Astrocyte of the cerebellum (primary cell): ENCODE results near the gene NOS1.
"Not testable (repeated sequence)": the region's sequence is repeated elsewhere in the genome, so short reads cannot be mapped to it uniquely, and the experiment has no call there.

Source experiments
- DNase-seq: peaks from one replicate; pipeline ENCODE4 v3.0.0-alpha.2; 2011; ENCODE audit warnings: low read depth
- H3K4me3 ChIP-seq: 2 replicates; pipeline ENCODE4 v1.5.1; 2011; ENCODE audit warnings: mild to moderate bottlenecking, low read depth, low read length, moderate library complexity
- in situ Hi-C: cut with HindIII; loops from 2 replicates; pipeline ENCODE4 v1.10.0; 2017; ENCODE audit warnings: low sequenced_read_pairs
- TF ChIP-seq, protein P1 (sequence below): IDR thresholded peaks from 2 replicates; pipeline ENCODE4 v1.5.1; 2012; ENCODE audit warnings: low read length, low read depth, moderate library complexity, mild to moderate bottlenecking; ENCODE audit errors: missing control alignments

Gene NOS1

DNA sequence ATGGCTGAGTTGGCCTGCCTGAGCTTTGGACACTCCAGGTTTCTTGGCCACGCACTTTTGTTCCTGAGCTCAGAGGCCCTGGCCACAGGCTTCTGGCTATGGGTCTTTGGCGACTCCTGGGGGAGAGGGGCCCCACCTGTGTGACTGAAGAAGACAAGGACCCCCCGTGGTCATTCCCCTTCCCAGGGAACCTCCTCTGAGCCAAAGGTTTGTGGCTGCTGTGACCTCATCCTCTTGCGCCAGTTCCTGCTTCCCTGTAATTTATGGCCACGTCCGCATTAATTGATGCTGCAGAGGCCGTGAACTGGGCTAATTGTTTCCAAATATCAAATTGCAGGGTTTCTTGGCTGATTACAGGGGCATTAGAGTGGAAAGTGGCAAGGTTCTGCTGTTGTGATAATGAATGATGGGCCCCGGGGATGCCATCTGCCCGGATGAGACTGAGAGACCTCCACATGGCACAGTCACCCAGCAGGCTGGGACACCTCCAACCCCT is 27.6 kb upstream of the NOS1 start:
- H3K4me3 ChIP-seq, result no peak overlapping the region
- DNase-seq, result no peak
- in situ Hi-C loops, result no loop called here
- TF ChIP-seq, protein P1, sequence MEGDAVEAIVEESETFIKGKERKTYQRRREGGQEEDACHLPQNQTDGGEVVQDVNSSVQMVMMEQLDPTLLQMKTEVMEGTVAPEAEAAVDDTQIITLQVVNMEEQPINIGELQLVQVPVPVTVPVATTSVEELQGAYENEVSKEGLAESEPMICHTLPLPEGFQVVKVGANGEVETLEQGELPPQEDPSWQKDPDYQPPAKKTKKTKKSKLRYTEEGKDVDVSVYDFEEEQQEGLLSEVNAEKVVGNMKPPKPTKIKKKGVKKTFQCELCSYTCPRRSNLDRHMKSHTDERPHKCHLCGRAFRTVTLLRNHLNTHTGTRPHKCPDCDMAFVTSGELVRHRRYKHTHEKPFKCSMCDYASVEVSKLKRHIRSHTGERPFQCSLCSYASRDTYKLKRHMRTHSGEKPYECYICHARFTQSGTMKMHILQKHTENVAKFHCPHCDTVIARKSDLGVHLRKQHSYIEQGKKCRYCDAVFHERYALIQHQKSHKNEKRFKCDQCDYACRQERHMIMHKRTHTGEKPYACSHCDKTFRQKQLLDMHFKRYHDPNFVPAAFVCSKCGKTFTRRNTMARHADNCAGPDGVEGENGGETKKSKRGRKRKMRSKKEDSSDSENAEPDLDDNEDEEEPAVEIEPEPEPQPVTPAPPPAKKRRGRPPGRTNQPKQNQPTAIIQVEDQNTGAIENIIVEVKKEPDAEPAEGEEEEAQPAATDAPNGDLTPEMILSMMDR, result no peak

DNA sequence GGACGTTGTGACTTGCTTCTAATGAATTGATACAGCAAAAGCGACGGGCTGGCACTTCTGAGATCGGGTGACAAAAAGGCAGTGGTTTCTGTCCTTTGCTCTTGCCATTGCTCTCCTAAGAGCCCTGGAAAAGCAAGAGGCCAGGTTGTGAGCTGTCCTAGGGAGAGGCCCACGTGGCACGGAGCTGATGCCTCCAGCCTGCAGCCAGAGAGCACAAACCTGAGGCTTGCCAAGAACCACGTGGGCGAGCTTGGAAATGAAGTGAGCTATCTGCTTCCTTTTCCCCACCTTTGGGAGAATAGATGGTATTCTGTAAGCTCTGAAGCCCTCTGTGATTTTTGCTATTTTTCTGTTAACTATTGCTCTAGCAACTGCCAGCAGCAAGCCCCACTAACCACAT is 26.4 kb upstream of the NOS1 start:
- TF ChIP-seq, protein P1, result no peak
- in situ Hi-C loops, result no loop called here
- no peak for DNase-seq
- no peak overlapping the region for H3K4me3 ChIP-seq

DNA sequence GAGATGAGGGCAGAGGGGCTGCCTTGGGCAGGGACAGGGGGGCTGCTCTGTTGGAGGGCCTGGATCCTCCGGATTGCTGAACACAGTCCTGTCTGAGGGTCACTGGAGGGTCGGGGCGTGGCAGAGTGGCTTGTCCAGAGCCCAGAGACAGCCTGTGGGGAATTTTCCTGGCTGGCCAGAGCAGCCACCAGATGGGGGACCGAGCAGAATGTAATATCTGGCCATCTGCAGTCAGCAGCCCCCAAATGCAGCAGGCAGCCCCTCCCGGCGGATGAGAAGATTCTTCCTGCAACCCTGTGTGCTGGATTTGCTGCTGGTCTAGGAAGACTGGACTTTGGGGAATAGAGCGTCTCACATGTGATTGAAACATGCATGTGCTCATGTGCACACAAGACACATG is 23.3 kb upstream of the NOS1 start:
- TF ChIP-seq, protein P1, result no peak
- H3K4me3 ChIP-seq, result no peak overlapping the region
- in situ Hi-C loops, result no loop called here
- no peak for DNase-seq

DNA sequence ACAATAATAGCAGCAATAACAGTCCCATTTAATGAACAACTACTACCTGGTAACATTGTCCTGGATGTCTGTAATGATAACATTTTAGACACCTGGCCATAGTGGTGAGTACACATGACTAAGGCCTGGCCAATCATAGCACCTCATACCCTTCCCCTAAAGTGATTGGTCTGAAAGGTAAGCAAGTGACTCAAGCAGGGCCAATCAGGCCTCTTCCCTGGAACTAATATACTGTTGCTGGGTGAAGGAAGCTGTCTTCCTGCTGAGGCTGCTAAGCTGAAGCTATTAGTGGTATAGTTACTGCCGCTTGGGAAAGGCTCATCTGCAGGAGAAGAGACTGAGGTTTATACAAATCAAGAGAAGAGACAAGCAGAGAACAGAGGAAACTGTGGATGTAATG is 18.7 kb upstream of the NOS1 start:
- in situ Hi-C loops, result no loop called here
- TF ChIP-seq, protein P1, result no peak
- no peak for DNase-seq
- H3K4me3 ChIP-seq, result no peak overlapping the region

DNA sequence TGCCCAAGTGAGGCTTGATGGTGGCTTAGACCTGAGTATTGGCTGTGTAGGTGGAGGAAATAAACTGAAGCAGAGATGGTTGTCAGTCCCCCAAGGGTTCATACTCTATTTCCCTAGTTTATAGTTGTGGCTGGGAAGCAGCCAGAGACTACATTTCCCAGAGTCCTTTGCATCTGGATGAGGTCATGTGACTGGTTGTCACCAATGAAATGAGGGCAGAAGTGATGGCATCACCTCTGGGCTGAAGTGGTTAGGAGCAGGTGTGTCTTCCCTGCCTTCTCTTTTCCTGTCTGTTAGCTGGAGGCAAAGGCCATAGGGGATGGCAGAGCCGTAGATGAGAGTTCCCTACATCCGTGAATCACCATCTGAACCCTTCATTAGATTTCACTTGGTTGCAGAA is 16.3 kb upstream of the NOS1 start:
- H3K4me3 ChIP-seq, result no peak overlapping the region
- in situ Hi-C loops, result no loop called here
- no peak for DNase-seq
- TF ChIP-seq, protein P1, result no peak

DNA sequence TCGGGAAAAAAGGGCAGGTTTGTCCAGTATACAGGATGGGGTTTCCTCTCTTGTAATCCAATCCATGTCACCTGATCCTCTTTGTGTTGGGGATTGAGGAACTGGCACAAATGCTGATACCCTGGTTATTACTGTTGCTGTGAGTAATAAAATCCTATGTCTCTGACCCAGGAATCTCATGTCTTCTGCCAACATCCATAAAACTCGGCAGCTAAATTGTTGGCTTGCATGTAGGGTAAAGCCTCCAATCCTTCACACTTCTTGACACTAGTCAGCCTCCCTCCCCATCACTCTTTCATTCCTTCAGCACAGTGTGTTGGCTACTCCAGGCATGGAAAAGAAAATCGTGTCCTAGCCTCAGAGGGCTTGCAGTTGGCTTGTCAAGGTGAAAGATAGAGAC is 9.2 kb upstream of the NOS1 start:
- no peak overlapping the region for H3K4me3 ChIP-seq
- no peak for DNase-seq
- in situ Hi-C loops, result loop anchor here (25.0 kb wide), 1 partner anchor 467 kb away; no protein-coding TSS in a partner anchor
- TF ChIP-seq, protein P1, result no peak

DNA sequence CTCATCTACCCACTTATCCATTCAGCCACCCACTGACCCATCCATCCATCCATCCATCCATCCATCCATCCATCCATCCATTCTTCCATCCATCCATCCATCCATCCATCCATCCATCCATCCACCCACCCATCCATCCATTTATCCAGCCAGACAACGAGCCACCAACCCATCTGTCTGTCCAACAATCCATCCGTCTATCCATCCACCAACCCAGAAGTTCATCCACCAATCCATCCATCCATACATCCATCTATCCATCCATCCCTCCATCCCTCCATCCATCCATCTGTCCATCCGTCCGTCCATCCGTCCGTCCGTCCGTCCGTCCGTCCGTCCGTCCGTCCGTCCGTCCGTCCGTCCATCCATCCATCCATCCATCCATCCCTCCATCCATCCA is 8.6 kb upstream of the NOS1 start:
- DNase-seq, H3K4me3 ChIP-seq: not testable (repeated sequence)
- in situ Hi-C loops, result loop anchor here (25.0 kb wide), 1 partner anchor 467 kb away; no protein-coding TSS in a partner anchor
